ENCODE data around the gene KCNK10. TPM values are rescaled to one million over a fixed set of nuclear protein-coding genes. Genes with fewer than 3 reads are reported as not detected.

Gene KCNK10
- total and polyA plus RNA-seq, 10 of the 15 experiments (the other 5 are each of a cell fraction or from before 2014, with no cell fraction given), result 0.01 to 0.06 (median 0.02) TPM; not detected in 7

DNA sequence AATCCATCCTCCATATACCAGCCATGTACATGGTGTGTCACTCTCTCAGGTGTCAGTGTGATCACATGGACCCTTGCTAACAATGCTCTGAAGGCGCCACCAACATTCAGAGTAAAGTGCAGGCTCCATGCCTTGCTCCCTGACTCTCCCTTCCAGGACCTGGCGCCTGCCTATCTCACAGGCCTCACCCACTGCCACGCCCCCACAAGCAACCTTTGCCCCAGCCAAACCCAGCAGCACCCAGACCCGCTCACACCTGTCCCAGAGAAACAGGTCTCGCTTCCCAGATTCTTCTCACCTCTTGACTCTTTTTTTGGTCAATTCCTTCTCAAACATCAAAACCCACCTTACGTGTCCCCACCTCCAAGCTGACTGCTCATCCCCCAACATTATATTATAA is 52.3 kb downstream of the KCNK10 start:
- in situ Hi-C loops (cut with MboI), result no loop called here
- Histone ChIP-seq H3K9me3 (replicated peaks; ENCODE audit: control insufficient read depth, insufficient read depth, low read length) (no peaks in the 10 kb centered on the region), H3K36me3 (ENCODE audit: control insufficient read depth in 2 of 2, insufficient read depth in 2 of 2, low read length in 1 of 2) (no peaks in the 10 kb centered on the region), H3K9ac (ENCODE audit: control insufficient read depth, insufficient read depth, low read length) (no peak overlapping the region), H3K79me2 (ENCODE audit: control insufficient read depth, insufficient read depth, low read length) (no peaks in the 10 kb centered on the region), H2AFZ (ENCODE audit: control insufficient read depth, low read depth, low read length) (no peak overlapping the region), H3K27me3 (replicated peaks in 1 of 2; ENCODE audit: control insufficient read depth in 2 of 2, insufficient read depth in 2 of 2, low read length in 1 of 2) (peaks cover 0 to 1% of the 10 kb centered on the region in 2 experiments; a peak in 2 of 4 replicates), H3K4me2 (ENCODE audit: control insufficient read depth, insufficient read depth) (no peak overlapping the region), H4K20me1 (ENCODE audit: control insufficient read depth, insufficient read depth) (no peaks in the 10 kb centered on the region), H3K4me3 (no peak overlapping the region), H3K4me1 (ENCODE audit: control insufficient read depth, insufficient read depth, low read length) (no peaks in the 10 kb centered on the region), H3K27ac (ENCODE audit: control insufficient read depth, insufficient read depth) (no peak overlapping the region)
- FAIRE-seq, result no peak
- 27% methylated on average over 6 of the region's 6 CpGs for WGBS (ENCODE audit: insufficient coverage, insufficient replicate concordance, low lambda C conversion rate, missing lambda C conversion rate)
- ATAC-seq, result no peak
- SMC1A ChIA-PET (ENCODE audit: uncharacterized antibody, unreplicated experiment), result interaction anchor here (0.6 kb wide), 1 partner anchor 543 kb away, joined by 3 read pairs; no protein-coding TSS in a partner anchor
- POLR2A ChIA-PET, result no interaction called here
- BruUV-seq (replicated peaks), result no TSS peak
- CTCF ChIA-PET, result interaction anchor here (1.7 kb wide), 1 partner anchor 81 kb away, joined by 6 read pairs; no protein-coding TSS in a partner anchor
- RAD21 ChIA-PET (ENCODE audit: unreplicated experiment), result no interaction called here
- intact Hi-C loops (cut with micrococcal nuclease; ENCODE audit: unreplicated experiment), result no loop called here
- DNase-seq (ENCODE audit: low read depth, low spot score), result no peak
- TF ChIP-seq ZBED1 (IDR thresholded peaks at IDR 0.05; ENCODE audit: borderline replicate concordance) (no peak), ZNF24 (IDR thresholded peaks at IDR 0.05) (no peak), BHLHE40 (IDR thresholded peaks at IDR 0.05; ENCODE audit: borderline replicate concordance in 1 of 2, low read depth in 2 of 2, low read length in 1 of 2) (no peak), POLR2AphosphoS2 (IDR thresholded peaks at IDR 0.05; ENCODE audit: low read depth, low read length) (no peak), CEBPZ (IDR thresholded peaks at IDR 0.05; ENCODE audit: low read depth, low read length) (no peak), MXI1 (IDR thresholded peaks at IDR 0.05; ENCODE audit: low read depth, low read length) (no peak), RAD51 (IDR thresholded peaks at IDR 0.05) (no peak), ZNF274 (IDR thresholded peaks at IDR 0.05; ENCODE audit: insufficient read depth, insufficient read length) (no peak), ZNF217 (IDR thresholded peaks at IDR 0.05) (no peak), SREBF1 (IDR thresholded peaks at IDR 0.05; ENCODE audit: low read length) (no peak), MTA3 (IDR thresholded peaks at IDR 0.05; ENCODE audit: borderline replicate concordance, low read length) (no peak), PAX5 (IDR thresholded peaks at IDR 0.05; ENCODE audit: borderline replicate concordance, low read depth, low read length) (no peak), CHD2 (IDR thresholded peaks at IDR 0.05; ENCODE audit: borderline replicate concordance, low read depth, low read length) (no peak), JUND (IDR thresholded peaks at IDR 0.05; ENCODE audit: low read depth, low read length) (no peak), RBBP5 (conservative IDR thresholded peaks at IDR 0.05) (no peak), RAD21 (IDR thresholded peaks at IDR 0.05; ENCODE audit: insufficient read depth, low read depth, low read length) (no peak), CBX3 (IDR thresholded peaks at IDR 0.05; ENCODE audit: borderline replicate concordance, low read depth) (no peak)
- TF ChIP-seq, protein P1, sequence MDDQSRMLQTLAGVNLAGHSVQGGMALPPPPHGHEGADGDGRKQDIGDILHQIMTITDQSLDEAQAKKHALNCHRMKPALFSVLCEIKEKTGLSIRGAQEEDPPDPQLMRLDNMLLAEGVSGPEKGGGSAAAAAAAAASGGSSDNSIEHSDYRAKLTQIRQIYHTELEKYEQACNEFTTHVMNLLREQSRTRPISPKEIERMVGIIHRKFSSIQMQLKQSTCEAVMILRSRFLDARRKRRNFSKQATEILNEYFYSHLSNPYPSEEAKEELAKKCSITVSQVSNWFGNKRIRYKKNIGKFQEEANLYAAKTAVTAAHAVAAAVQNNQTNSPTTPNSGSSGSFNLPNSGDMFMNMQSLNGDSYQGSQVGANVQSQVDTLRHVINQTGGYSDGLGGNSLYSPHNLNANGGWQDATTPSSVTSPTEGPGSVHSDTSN (IDR thresholded peaks at IDR 0.05; ENCODE audit: insufficient replicate concordance, low read depth, low read length), result no peak
- TF ChIP-seq, protein P2, sequence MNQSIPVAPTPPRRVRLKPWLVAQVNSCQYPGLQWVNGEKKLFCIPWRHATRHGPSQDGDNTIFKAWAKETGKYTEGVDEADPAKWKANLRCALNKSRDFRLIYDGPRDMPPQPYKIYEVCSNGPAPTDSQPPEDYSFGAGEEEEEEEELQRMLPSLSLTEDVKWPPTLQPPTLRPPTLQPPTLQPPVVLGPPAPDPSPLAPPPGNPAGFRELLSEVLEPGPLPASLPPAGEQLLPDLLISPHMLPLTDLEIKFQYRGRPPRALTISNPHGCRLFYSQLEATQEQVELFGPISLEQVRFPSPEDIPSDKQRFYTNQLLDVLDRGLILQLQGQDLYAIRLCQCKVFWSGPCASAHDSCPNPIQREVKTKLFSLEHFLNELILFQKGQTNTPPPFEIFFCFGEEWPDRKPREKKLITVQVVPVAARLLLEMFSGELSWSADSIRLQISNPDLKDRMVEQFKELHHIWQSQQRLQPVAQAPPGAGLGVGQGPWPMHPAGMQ (IDR thresholded peaks at IDR 0.05; ENCODE audit: borderline replicate concordance), result no peak
